GM19455 (cell line): ENCODE measurements around the gene PDE4B.
"Not testable (repeated sequence)": the region's sequence is repeated elsewhere in the genome, so short reads cannot be mapped to it uniquely, and the experiment has no call there.

Experiments
- ATAC-seq: cut with Tn5 transposase; IDR thresholded peaks from one replicate; pipeline ENCODE4 v1.9.1; 2021; ENCODE audit not compliant: unreplicated experiment

PDE4B gene

DNA sequence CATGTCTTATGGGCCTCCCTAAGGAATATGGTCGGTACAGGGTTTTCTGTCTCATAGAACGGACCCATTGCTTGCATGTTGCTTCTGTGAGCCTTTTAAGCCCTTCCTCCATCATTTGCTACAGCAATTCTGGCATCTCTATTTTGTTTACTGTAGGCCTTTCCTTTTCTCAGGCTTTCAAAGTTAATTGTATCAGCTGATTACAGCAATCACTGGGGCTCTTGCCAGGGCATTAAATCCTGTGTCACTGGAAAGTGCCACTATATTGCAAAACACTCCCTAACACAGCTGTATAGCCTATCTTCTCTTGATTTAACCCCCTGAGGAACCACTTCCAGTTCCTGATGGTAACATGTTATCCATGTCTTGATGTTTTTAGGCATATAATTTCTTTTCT is 156.5 kb downstream of the PDE4B start:
- ATAC-seq, result no peak

DNA sequence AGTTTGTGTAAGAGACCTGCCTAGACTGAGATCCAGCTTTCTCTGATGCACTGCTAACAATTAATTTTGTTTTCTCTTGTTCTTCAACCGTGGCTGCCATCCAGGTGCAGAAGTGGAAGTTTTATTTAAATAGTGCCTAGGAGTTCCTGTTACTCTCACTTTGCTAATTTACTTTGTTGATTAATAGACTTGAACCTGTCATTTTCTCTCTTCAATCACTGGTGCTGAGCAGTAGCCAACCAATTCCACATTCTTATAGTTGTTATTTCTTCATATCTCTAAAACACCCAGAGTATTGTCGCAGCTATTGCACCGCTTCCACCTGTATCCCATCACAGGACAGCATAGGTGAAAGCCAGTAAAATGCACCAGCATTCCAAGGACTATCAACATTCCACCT is 157.2 kb downstream of the PDE4B start:
- ATAC-seq, result no peak

GRCh38 chr1:65952696-65953095 is 160.0 kb downstream of the PDE4B start:
- no peak for ATAC-seq

DNA sequence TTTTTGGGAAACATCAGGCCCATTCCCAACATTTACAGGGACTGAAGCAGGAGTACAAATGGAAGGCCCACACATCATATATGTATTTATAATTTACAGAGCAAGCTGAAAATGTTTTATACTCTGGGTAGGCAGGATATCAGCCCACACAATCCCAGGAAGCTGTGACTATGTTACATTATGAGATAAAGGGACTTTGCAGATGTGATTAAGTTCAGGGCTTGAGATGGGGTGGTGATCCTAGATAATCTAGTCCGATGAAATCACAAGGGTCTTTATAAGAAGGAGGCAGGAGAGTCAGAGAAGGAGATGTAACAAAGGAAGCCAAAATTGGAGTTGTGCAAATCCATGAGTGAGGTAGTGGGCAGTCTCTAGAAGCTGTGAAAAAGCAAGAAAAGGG is 160.5 kb downstream of the PDE4B start:
- no peak for ATAC-seq

- no peak for ATAC-seq
These were observed 162.4 kb downstream of the PDE4B start for GRCh38 chr1:65955071-65955470.

DNA sequence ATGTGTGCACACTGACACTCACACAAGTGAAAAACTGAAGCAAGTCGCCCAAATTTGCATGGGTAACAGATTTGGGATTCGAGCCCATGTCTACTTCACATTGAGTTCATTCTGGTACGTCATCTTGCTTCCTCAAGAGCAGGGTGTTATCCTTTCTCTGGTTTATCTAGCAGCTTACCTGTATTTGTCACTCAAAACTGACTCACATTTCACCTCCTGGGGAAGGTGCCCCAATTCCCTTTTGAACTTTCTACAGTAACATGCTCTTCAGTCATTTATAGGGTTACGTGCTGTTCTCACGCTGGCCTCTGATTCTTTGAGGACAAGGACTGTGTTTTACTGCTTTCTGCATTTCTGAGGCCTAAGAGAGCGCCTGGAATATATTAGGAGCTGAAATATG is 162.8 kb downstream of the PDE4B start:
- no peak for ATAC-seq

GRCh38 chr1:65958561-65959350 is 166.1 kb downstream of the PDE4B start:
- peak; percentile 78 for ATAC-seq

DNA sequence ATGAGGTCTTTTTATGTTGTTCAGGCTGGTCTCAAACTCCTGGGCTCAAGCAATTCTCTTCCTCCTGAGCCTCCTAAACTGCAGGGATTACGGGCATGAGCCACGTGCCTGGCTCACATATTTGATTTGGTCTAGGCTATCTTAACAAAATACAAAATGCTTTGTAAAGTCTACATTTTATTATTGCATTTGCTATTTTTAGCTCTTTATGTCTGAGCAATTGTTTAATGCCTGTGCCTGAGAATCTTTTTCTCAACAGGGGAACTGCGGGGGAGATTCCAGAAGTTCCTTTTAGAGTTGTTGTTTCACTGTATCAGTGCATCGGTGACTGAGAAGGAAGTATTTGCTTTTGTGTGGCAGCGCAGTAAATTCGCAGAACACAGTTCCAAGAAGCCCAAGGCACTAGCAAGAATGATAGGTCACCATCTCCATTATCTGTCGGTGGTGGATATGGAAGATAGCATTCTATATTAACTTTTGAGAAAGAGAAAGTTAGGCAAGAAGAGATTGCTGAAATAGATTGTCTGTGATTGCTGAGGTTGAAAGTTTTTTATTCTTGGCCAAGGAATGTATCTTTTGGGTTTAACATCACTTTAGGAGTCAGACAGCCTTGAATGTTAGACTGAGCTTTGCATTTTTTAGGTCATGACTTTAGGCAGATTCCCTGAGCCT is 167.3 kb downstream of the PDE4B start:
- no peak for ATAC-seq

- ATAC-seq, result no peak
These were observed 170.6 kb downstream of the PDE4B start for GRCh38 chr1:65963156-65963888.

GRCh38 chr1:65964123-65964522 is 171.4 kb downstream of the PDE4B start:
- no peak for ATAC-seq

DNA sequence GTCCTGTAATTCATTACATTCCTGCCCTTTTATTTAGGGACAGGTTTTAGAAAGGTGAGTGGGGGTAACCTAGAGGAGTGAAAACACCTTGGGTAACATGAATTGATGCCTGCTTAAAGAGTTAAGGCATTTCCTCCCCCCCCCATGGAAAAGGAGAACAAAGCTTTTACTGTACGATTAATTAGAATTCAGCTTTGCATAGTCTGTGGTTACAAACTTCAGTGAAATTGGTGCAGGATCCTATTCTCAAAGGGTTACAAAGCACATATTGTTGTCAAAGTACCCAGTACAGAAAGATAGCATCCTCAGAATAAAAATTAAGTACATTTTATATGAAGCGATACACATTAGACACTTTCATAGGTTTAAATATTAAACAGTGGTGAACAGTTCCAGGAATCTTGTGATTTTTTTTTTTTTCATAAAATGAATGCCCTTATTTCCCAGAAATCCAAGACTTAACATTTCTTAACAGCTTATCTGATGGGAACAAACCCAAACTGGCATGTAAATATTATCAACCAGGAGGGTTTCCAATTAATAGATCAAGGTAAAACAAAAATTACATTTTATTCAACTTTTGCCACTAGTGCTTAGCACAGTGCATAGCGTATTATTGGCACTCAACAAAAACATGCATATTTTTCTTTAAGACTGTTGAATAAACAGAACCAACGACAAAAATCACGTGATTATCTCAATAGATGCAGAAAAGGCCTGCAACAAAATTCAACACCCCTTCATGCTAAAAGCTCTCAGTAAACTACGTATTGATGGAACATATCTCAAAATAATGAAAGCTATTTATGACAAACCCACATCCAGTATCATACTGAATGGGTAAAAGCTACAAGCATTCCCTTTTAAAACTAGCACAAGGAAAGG is 172.7 kb downstream of the PDE4B start:
- ATAC-seq, result no peak

DNA sequence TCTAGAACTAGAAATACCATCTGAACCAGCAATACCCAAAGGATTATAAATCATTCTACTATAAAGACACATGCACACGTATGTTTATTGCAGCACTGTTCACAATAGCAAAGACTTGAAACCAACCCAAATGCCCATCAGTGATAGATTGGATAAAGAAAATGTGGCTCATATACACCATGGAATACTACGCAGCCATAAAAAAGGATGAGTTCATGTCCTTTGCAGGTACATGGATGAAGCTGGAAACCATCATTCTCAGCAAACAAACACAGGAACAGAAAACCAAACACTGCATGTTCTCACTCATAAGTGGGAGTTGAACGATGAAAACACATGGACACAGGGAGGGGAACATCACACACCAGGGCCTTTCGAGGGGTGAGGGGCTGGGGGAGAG is 174.8 kb downstream of the PDE4B start:
- not testable (repeated sequence) for ATAC-seq

- no peak for ATAC-seq
These were observed 178.9 kb downstream of the PDE4B start for GRCh38 chr1:65971547-65971946.

DNA sequence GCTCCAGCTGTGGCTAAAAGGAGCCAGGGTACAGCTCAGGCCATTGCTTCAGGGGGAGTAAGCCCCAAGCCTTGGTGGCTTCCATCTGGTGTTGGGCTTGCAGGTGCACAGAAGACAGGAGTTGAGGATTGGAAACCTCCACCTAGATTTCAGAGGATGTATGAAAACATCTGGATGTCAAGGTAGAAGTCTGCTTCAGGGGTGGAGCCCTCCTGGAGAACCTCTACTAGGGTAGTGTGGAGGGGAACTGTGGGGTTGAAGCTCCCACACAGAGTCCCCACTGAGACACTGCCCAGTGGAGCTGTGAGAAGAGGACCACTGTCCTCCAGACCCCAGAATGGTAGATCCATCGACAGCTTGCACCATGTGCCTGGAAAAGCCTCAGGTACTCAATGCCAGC is 183.0 kb downstream of the PDE4B start:
- ATAC-seq, result no peak

DNA sequence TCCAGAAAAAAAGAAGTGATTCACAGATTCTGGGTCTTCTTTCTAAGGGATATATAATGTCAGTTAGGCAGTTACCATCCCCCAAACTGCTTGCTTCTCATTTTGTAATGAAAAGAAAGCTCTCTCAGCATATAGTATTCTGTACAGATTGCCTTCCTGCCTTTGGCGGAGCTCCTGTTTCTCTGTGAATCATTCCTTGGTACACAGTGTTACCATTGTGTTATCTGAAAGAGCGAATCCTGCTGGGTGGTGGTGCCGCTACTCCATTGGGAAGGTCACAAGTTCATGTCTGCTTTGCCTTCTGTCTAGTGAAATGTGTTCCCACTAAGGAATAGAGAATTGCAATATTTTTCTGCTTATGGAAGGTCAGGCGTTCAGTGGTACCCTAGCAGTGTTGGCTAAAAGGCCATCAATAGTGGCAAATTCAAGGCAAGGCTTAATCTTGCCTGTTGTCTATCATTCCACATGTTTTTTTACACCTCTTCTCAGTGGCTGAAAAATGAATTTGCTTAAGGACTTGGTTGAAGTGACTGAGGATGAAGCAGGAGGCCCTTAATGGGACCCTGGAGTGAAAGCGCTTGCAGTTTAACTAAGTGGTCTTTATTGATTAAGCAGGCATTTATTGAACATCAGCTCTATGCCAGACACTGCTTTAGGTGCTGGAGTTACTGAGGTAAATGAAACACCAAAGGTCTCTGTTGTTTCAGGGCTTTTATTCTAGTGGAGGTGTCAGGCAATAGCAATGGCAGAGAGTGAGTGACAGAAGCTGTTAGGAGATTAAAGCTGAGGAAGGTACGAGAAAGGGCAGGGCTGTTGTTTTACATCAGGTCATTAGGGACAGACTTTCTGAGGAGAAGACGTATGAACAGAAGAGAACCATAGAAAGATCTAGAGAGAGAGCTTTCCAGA is 186.7 kb downstream of the PDE4B start:
- no peak for ATAC-seq

DNA sequence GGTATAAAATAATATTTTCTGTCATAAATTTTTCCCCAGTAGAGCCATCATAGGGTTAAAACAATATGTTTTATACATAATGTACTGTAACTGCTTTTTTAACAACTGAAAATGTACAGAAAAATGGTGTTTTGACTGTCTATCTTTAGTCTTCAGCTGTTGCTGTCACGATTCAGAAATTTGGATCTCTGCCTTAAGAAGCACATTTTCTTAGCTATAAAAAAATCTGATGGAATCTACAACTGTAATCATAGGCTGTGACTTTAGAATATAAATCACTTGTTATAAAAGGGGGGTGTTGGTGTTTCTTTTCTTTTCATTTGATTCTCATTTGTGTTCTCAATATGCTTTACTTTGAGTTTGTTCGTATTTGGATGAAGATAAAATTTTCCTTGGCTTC is 187.5 kb downstream of the PDE4B start:
- no peak for ATAC-seq

DNA sequence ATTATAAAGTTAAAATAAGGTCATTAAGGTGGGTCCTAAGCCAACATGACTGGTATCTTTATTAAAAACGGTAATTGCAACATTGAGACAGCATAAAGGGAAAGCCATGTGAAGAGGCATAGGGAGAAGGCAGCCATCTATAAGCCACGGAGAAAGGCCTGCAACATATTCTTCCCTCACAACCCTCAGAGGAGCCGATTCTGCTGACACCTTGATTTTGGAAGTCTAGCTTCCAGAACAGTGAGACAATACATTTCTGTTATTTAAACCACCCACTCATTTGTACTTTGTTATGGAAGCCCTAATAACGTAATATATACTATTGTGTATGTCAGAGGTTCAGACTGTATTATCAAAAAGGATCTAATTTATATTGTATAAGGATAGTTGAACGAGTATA is 190.8 kb downstream of the PDE4B start:
- ATAC-seq, result no peak

DNA sequence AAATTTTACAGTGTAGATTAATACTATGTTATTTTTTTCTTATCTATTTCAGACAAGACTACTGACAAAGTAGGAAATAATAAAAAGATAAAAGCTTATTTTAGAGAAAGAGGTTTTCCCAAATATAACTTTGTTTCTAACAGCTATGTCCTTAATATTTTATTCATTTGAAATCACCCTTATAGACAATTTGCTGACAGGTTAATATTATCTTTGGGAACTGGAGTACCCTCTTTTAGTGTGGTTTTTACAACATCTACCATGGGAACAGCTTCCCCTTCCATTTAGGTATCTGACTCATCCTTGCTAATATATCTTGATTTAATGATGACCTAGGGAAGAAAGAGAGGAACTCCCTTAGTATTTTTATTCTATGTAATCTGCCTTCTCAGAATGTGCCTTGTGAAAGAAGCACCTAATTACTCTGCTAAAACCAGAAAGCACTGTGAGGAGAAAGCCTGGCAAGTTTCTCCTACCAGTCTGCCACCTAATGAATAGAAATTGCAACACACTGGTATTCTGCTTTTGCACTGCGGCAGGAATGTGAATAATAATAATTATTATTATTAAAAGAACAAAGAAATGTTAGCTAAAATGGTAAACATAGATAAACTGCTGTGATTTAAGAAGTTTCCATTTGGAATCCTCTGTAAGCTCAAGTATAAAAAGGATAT is 192.8 kb downstream of the PDE4B start:
- ATAC-seq, result no peak

DNA sequence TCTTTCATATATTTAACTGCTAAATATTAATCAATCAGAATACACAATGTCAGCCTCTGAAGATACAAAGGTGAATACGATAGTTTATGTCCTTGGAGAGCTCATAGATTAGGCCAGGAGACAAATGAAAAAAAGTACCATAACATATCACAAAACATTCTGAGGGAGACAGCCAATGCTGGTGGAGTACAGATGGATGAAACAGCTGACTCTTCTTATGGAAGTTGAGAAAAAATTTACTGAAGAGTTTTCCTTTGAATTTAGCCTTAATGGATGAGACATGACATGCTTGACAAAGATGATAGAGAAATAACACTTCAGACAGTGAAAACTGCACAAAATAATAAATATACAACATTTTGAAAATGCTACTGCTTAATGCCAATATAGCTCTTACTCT is 193.5 kb downstream of the PDE4B start:
- no peak for ATAC-seq
